A673 (cell line): ENCODE data around the gene TRAM2. TPM values are rescaled to one million over a fixed set of nuclear protein-coding genes. Genes with fewer than 3 reads are reported as not detected.

ENCODE experiments used
- BruUV-seq: library from RNA; stranded (reverse); fragments of 400-500 nt; replicated peaks from 2 replicates; lab custom pipeline; 2021; lab: Mats Ljungman, UMichigan
- CTCF ChIA-PET: fragments of 300-600 bp; sonication (Branson Sonifier 250); formaldehyde crosslinking; loops from one replicate; lab custom pipeline; 2022; ENCODE audit warnings: antibody characterized with exemption; lab: Charles Lee
- POLR2A ChIA-PET: fragments of 300-600 bp; sonication (Branson Sonifier 250); formaldehyde crosslinking; loops from one replicate; lab custom pipeline; 2022; ENCODE audit warnings: antibody characterized with exemption; ENCODE audit not compliant: low non-redundant PET; lab: Charles Lee
- DNase-seq: peaks from one replicate; pipeline ENCODE4 v3.0.0-alpha.2; 2015; ENCODE audit warnings: low spot score
- H3K27ac ChIP-seq: fragments of 200-600 bp; sonication (generic); 2 replicates; pipeline ENCODE4 v1.5.1; 2016; ENCODE audit warnings: mixed run types, low read depth, mild to moderate bottlenecking, mixed read lengths, antibody characterized with exemption, low read length; ENCODE audit not compliant: poor library complexity, severe bottlenecking
- H3K27me3 ChIP-seq: fragments of 200-600 bp; sonication (generic); replicated peaks from 2 replicates; pipeline ENCODE4 v1.6.1; 2017; ENCODE audit warnings: mixed run types, low read depth, mild to moderate bottlenecking, mixed read lengths, antibody characterized with exemption, low read length; ENCODE audit not compliant: insufficient read depth, poor library complexity
- H3K36me3 ChIP-seq: fragments of 200-600 bp; sonication (generic); 2 replicates; pipeline ENCODE4 v1.6.1; 2016; ENCODE audit warnings: mixed run types, mild to moderate bottlenecking, mixed read lengths, antibody characterized with exemption, low read length; ENCODE audit not compliant: insufficient read depth, poor library complexity, severe bottlenecking
- H3K4me1 ChIP-seq: fragments of 200-600 bp; sonication (generic); 2 replicates; pipeline ENCODE4 v1.6.1; 2017; ENCODE audit warnings: mixed run types, mild to moderate bottlenecking, mixed read lengths, antibody characterized with exemption, low read length; ENCODE audit not compliant: insufficient read depth, poor library complexity, severe bottlenecking
- H3K4me3 ChIP-seq: fragments of 200-600 bp; sonication (generic); 2 replicates; pipeline ENCODE4 v1.5.1; 2016; ENCODE audit warnings: low read depth, mixed run types, mild to moderate bottlenecking, mixed read lengths, low read length; ENCODE audit not compliant: poor library complexity, severe bottlenecking
- H3K9me3 ChIP-seq: fragments of 200-600 bp; sonication (generic); 2 replicates; pipeline ENCODE4 v1.6.1; 2016; ENCODE audit warnings: mixed run types, low read depth, mild to moderate bottlenecking, mixed read lengths, antibody characterized with exemption, low read length; ENCODE audit not compliant: poor library complexity, severe bottlenecking
- EZH2 ChIP-seq: fragments of 200-600 bp; sonication (generic); IDR thresholded peaks from 2 replicates; pipeline ENCODE4 v1.6.1; 2017; ENCODE audit warnings: borderline replicate concordance, low read depth, mild to moderate bottlenecking, mixed read lengths, antibody characterized with exemption, low read length; ENCODE audit not compliant: poor library complexity, severe bottlenecking
- intact Hi-C: fragments of 100-400 bp; cut with micrococcal nuclease; formaldehyde crosslinking; loops from one replicate; pipeline ENCODE4 v1.10.0; 2022; ENCODE audit not compliant: unreplicated experiment
- total RNA-seq: library from RNA; stranded (reverse); gene quantifications from 2 replicates; pipeline ENCODE4 v1.2.3, GENCODE V29; 2021
- TF ChIP-seq, protein P1 (sequence below): fragments of 300-800, 200-600 bp; sonication (generic); conservative IDR thresholded peaks from 2 replicates; pipeline ENCODE4 v1.5.1; 2017; ENCODE audit warnings: low read depth, mild to moderate bottlenecking, antibody characterized with exemption, low read length, moderate library complexity, mixed read lengths

Gene TRAM2
- total RNA-seq, 1 experiment from 2014 or later: 21.9 TPM

DNA sequence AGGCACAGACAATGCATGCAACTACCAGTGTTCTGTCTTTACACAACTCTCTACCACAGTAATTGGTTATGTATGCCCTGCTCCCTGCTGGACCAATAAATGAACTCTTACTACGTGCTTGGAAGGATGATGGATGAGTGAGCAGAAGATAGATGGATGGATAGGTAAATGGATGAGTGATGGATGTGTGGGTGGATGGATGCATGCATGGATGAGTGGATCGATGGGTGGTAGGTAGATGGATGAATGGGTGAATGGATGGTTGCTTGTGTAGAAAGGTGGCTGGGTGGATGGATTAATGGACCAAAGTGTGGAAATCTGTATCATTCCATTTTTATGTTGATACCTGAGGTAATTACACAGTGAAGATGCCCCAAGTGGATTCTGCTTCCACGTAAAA is 10.1 kb upstream of the TRAM2 start:
- CTCF ChIA-PET: no interaction called here
- BruUV-seq: no TSS peak
- Histone ChIP-seq H3K4me3 (no peak overlapping the region), H3K36me3 (no peaks in the 10 kb centered on the region), H3K4me1 (peaks cover 9% of the 10 kb centered on the region), H3K27ac (no peak overlapping the region), H3K27me3 (no peaks in the 10 kb centered on the region), H3K9me3 (no peaks in the 10 kb centered on the region)
- POLR2A ChIA-PET: no interaction called here
- TF ChIP-seq, protein P1, sequence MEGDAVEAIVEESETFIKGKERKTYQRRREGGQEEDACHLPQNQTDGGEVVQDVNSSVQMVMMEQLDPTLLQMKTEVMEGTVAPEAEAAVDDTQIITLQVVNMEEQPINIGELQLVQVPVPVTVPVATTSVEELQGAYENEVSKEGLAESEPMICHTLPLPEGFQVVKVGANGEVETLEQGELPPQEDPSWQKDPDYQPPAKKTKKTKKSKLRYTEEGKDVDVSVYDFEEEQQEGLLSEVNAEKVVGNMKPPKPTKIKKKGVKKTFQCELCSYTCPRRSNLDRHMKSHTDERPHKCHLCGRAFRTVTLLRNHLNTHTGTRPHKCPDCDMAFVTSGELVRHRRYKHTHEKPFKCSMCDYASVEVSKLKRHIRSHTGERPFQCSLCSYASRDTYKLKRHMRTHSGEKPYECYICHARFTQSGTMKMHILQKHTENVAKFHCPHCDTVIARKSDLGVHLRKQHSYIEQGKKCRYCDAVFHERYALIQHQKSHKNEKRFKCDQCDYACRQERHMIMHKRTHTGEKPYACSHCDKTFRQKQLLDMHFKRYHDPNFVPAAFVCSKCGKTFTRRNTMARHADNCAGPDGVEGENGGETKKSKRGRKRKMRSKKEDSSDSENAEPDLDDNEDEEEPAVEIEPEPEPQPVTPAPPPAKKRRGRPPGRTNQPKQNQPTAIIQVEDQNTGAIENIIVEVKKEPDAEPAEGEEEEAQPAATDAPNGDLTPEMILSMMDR: no peak
- no peak for TF ChIP-seq EZH2
- intact Hi-C loops: no loop called here
- DNase-seq: no peak

- BruUV-seq: no TSS peak
These were observed 7.3 kb upstream of the TRAM2 start for GRCh38 chr6:52584203-52584602.

DNA sequence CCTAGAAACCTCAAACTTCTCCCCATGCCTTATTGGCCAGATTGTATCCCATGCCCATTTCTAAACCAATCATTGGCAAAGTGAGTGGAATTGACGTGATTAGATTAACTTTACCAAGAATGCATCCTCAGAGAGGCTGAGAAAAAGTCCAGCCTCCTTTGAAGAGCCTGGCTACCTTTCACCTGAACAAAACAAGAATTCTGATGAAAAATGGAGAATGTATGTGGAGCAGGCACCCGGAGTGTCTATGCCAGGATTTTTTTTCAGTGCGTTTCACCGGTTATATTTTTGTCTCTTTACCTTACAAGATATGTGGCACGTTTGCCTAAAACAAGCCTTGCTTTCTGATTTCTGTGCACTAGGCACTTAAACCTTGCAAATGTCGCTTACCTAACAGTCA is 6.1 kb upstream of the TRAM2 start:
- H3K9me3 ChIP-seq: no peaks in the 10 kb centered on the region
- POLR2A ChIA-PET: no interaction called here
- H3K36me3 ChIP-seq: no peaks in the 10 kb centered on the region
- no peak for DNase-seq
- intact Hi-C loops: no loop called here
- no peaks in the 10 kb centered on the region for H3K4me1 ChIP-seq
- no peaks in the 10 kb centered on the region for H3K27me3 ChIP-seq
- TF ChIP-seq, protein P1: no peak
- TF ChIP-seq EZH2: no peak
- CTCF ChIA-PET: no interaction called here
- no peak overlapping the region for H3K27ac ChIP-seq
- no peak overlapping the region for H3K4me3 ChIP-seq
- no TSS peak for BruUV-seq

More at GRCh38 chr6:52584203-52584602, 7.3 kb upstream of the TRAM2 start:
- H3K27me3 ChIP-seq: no peaks in the 10 kb centered on the region
- H3K9me3 ChIP-seq: no peaks in the 10 kb centered on the region
- ChIA-PET CTCF (no interaction called here), POLR2A (no interaction called here)
- no peaks in the 10 kb centered on the region for H3K4me1 ChIP-seq
- no peak for DNase-seq
- H3K4me3 ChIP-seq: no peak overlapping the region
- H3K27ac ChIP-seq: no peak overlapping the region
- intact Hi-C loops: no loop called here
- no peaks in the 10 kb centered on the region for H3K36me3 ChIP-seq
- TF ChIP-seq, protein P1: no peak
- TF ChIP-seq EZH2: no peak
